ENCODE results near the gene DBI.

- TF ChIP-seq POLR2A (IDR thresholded peaks at IDR 0.05) = no peak
- TF ChIP-seq CTCF (IDR thresholded peaks at IDR 0.05) = no peak
These were observed 39.3 kb upstream of the DBI start for GRCh38 chr2:119327431-119327830.

All from body of pancreas (tissue), 4 donors.